Esophagus muscularis mucosa (tissue), 4 donors: ENCODE data around the gene THSD7A. TPM values are rescaled to one million over a fixed set of nuclear protein-coding genes. Genes with fewer than 3 reads are reported as not detected.

Experiments used
- DNase-seq: peaks from one replicate; pipeline ENCODE4 v3.0.0-alpha.2; 2017; ENCODE audit errors: extremely low spot score
- H3K27ac ChIP-seq, 4 donors: fragments of 200-600 bp; sonication (generic); replicated peaks in 1 of 4; 1 replicate in 3 of 4; 2 replicates in 1 of 4; pipeline ENCODE4 v1.5.1; 2016 to 2019; ENCODE audit warnings: mild to moderate bottlenecking in 1 of 4
- H3K27me3 ChIP-seq, 4 donors: fragments of 200-600 bp; sonication (generic); one replicate each; pipeline versions ENCODE4 v1.5.1 to v1.6.0; 2016 to 2019
- H3K36me3 ChIP-seq, 4 donors: fragments of 200-600 bp; sonication (generic); one replicate each; pipeline ENCODE4 v1.5.1; 2016 to 2019
- H3K4me1 ChIP-seq, 4 donors: fragments of 200-600 bp; sonication (generic); one replicate each; pipeline ENCODE4 v1.5.1; 2016 to 2019
- H3K4me3 ChIP-seq, 4 donors: fragments of 200-600 bp; sonication (generic); 1 replicate in 2 of 4; 2 replicates in 2 of 4; pipeline ENCODE4 v1.5.1; 2016 to 2019; ENCODE audit warnings: mild to moderate bottlenecking in 4 of 4, moderate library complexity in 1 of 4
- H3K9me3 ChIP-seq, 4 donors: fragments of 200-600 bp; sonication (generic); 1 replicate in 3 of 4; 2 replicates in 1 of 4; pipeline ENCODE4 v1.5.1; 2016 to 2019
- EP300 ChIP-seq: sonication (generic); formaldehyde crosslinking; IDR thresholded peaks from one replicate; pipeline ENCODE4 v1.6.1; 2017; ENCODE audit warnings: antibody characterized with exemption
- POLR2A ChIP-seq: fragments of 450-650 bp; IDR thresholded peaks from one replicate; pipeline ENCODE4 v1.6.1; 2017; ENCODE audit warnings: antibody characterized with exemption, moderate library complexity, mild to moderate bottlenecking, low read depth
- POLR2AphosphoS5 ChIP-seq, 2 donors: sonication (generic); formaldehyde crosslinking; IDR thresholded peaks; one replicate each; pipeline ENCODE4 v1.6.1; 2017; ENCODE audit warnings: antibody characterized with exemption in 2 of 2
- WGBS: methylation state at CpG from one replicate; pipeline ENCODE4 v1.1.5; 2018; 5-methylcytosine and 5-hydroxymethylcytosine counted together
- intact Hi-C: fragments of 100-400 bp; cut with DNase I; formaldehyde crosslinking; loops from one replicate; pipeline ENCODE4 v1.15.1; 2023
- total RNA-seq, 4 donors: library from RNA; depleted of rRNA; stranded (reverse); fragments of >200 nt; gene quantifications; one replicate each; pipeline versions ENCODE4 v1.1.0 to v1.2.1, GENCODE V29; 2016
- TF ChIP-seq, protein P1 (sequence below), 3 experiments: fragments of 200-600 bp in 2 of 3; fragments of 450-650 bp in 1 of 3; sonication (generic) in 2 of 3; IDR thresholded peaks; one replicate each; pipeline ENCODE4 v1.5.1; 2017 to 2019; ENCODE audit warnings: antibody characterized with exemption in 3 of 3, mild to moderate bottlenecking in 2 of 3, moderate library complexity in 1 of 3

THSD7A gene
- total RNA-seq, 4 donors from 2014 or later: 1.2 to 3.8 (median 2.8) TPM

GRCh38 chr7:11620406-11621253 is 211.4 kb downstream of the THSD7A start:
- H3K9me3 ChIP-seq: no peaks in the 10 kb centered on the region
- H3K27ac ChIP-seq: no peak overlapping the region
- DNase-seq: no peak
- H3K27me3 ChIP-seq: no peaks in the 10 kb centered on the region
- H3K4me1 ChIP-seq: no peaks in the 10 kb centered on the region
- no peaks in the 10 kb centered on the region for H3K36me3 ChIP-seq
- WGBS: 85% methylated on average over 5 of the region's 5 CpGs
- TF ChIP-seq POLR2A (no peak), EP300 (no peak), POLR2AphosphoS5 (IDR thresholded peaks at IDR 0.05) (no peak)
- TF ChIP-seq, protein P1, sequence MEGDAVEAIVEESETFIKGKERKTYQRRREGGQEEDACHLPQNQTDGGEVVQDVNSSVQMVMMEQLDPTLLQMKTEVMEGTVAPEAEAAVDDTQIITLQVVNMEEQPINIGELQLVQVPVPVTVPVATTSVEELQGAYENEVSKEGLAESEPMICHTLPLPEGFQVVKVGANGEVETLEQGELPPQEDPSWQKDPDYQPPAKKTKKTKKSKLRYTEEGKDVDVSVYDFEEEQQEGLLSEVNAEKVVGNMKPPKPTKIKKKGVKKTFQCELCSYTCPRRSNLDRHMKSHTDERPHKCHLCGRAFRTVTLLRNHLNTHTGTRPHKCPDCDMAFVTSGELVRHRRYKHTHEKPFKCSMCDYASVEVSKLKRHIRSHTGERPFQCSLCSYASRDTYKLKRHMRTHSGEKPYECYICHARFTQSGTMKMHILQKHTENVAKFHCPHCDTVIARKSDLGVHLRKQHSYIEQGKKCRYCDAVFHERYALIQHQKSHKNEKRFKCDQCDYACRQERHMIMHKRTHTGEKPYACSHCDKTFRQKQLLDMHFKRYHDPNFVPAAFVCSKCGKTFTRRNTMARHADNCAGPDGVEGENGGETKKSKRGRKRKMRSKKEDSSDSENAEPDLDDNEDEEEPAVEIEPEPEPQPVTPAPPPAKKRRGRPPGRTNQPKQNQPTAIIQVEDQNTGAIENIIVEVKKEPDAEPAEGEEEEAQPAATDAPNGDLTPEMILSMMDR (IDR thresholded peaks at IDR 0.05): no peak
- intact Hi-C loops: no loop called here
- no peak overlapping the region for H3K4me3 ChIP-seq

DNA sequence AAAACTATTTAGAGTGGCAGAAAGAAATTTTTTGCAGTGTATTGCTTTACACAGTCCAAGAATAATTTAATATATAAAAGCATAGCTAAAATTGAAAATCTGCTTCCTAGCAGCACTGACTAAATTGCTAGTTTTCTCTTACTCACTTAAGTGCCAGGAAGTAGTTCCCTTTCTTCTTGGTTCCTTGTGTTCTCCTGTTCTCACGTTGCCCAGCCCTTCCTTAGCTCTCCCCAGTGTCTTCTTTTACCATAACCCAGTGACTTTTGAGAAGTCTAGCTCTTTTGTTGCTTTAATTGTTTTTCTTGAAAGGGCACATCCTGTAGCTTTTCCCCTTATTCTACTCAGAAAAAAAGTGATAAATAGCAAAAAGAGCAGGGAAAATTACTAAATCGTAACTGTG is 215.5 kb downstream of the THSD7A start:
- Histone ChIP-seq H3K36me3 (no peaks in the 10 kb centered on the region), H3K4me3 (no peak overlapping the region), H3K27ac (no peak overlapping the region), H3K27me3 (no peaks in the 10 kb centered on the region), H3K4me1 (no peaks in the 10 kb centered on the region), H3K9me3 (no peaks in the 10 kb centered on the region)
- no peak for DNase-seq
- intact Hi-C loops: no loop called here
- TF ChIP-seq, protein P1 (IDR thresholded peaks at IDR 0.05): no peak
- no peak for TF ChIP-seq EP300
- no peak for TF ChIP-seq POLR2AphosphoS5 (IDR thresholded peaks at IDR 0.05)
- TF ChIP-seq POLR2A: no peak
- 66% methylated on average over 2 of the region's 2 CpGs for WGBS

GRCh38 chr7:11615174-11615573 is 216.8 kb downstream of the THSD7A start:
- Histone ChIP-seq H3K27ac (no peak overlapping the region), H3K9me3 (no peaks in the 10 kb centered on the region), H3K36me3 (no peaks in the 10 kb centered on the region), H3K4me3 (no peak overlapping the region), H3K27me3 (no peaks in the 10 kb centered on the region), H3K4me1 (no peaks in the 10 kb centered on the region)
- intact Hi-C loops: no loop called here
- no peak for DNase-seq
- no peak for TF ChIP-seq POLR2A
- TF ChIP-seq POLR2AphosphoS5 (IDR thresholded peaks at IDR 0.05): no peak
- 81% methylated on average over 2 of the region's 2 CpGs for WGBS

DNA sequence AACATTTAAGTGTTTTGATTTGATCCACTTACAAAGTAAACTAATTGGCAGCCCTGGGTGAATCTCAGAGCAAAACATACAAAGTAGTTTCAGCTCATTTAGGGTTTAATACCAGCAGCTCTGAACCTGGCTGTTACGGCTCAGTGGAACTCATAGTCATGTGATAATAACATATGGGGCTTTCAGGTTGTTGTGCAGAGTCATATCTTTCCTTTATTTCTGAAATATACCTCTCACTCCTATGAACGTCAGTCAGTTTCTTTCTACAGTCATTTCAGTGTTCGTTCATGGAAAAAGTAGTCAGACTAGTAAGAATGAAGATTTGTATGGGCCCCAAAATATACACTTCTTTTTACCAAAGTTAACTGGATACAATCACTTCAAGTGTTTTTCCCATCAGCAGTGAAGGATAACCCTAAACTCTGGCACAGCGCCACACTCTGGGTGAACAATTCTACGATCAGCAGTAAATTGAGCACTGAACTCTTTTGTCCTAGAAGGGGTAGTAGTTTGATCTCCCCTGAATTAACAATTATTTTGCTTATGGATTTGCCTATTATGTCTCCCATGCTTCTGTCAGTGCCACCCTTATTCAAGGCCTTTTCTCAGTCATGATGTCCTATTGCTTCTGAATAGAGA is 218.6 kb downstream of the THSD7A start:
- intact Hi-C loops: no loop called here

GRCh38 chr7:11612737-11613136 is 219.3 kb downstream of the THSD7A start:
- no peak for TF ChIP-seq POLR2AphosphoS5 (IDR thresholded peaks at IDR 0.05)
- no peak for TF ChIP-seq POLR2A
- TF ChIP-seq, protein P1 (IDR thresholded peaks at IDR 0.05): no peak
- TF ChIP-seq EP300: no peak
- H3K27ac ChIP-seq: no peak overlapping the region
- no peaks in the 10 kb centered on the region for H3K9me3 ChIP-seq
- peaks cover 0 to 3% (median 0%) of the 10 kb centered on the region in 4 donors for H3K4me1 ChIP-seq
- no peaks in the 10 kb centered on the region for H3K27me3 ChIP-seq
- 86% methylated on average over 1 of the region's 1 CpG for WGBS
- intact Hi-C loops: no loop called here
- no peak for DNase-seq
- no peak overlapping the region for H3K4me3 ChIP-seq
- H3K36me3 ChIP-seq: no peaks in the 10 kb centered on the region

More for the DNA sequence above, 218.6 kb downstream of the THSD7A start:
- no peaks in the 10 kb centered on the region for H3K27me3 ChIP-seq
- H3K36me3 ChIP-seq: no peaks in the 10 kb centered on the region
- TF ChIP-seq POLR2AphosphoS5 (IDR thresholded peaks at IDR 0.05): no peak
- TF ChIP-seq, protein P1 (IDR thresholded peaks at IDR 0.05): no peak
- TF ChIP-seq POLR2A: no peak
- TF ChIP-seq EP300: no peak
- no peaks in the 10 kb centered on the region for H3K4me1 ChIP-seq
- no peak overlapping the region for H3K4me3 ChIP-seq
- no peak overlapping the region for H3K27ac ChIP-seq
- H3K9me3 ChIP-seq: no peaks in the 10 kb centered on the region
- 87% methylated on average over 5 of the region's 5 CpGs for WGBS
- no peak for DNase-seq
